Lung (tissue), 12 donors: Measurements from ENCODE around the gene CCNB1. TPM values are rescaled to one million over a fixed set of nuclear protein-coding genes. Genes with fewer than 3 reads are reported as not detected.
"Not testable (repeated sequence)": the region's sequence is repeated elsewhere in the genome, so short reads cannot be mapped to it uniquely, and the experiment has no call there.

Experiments used
- ATAC-seq: fragments of 200-7000 bp; cut with Tn5 transposase; one replicate; pipeline ENCODE4 v1.9.1; 2020; ENCODE audit warnings: moderate number of reproducible peaks; ENCODE audit not compliant: insufficient read depth, low FRiP score
- DNase-seq, 3 donors: peaks; one replicate each; pipeline ENCODE4 v3.0.0-alpha.2; 2013 to 2017
- H3K27ac ChIP-seq, 2 donors: one replicate each; pipeline ENCODE4 v1.5.1; 2013; ENCODE audit warnings: mild to moderate bottlenecking in 2 of 2, moderate library complexity in 2 of 2, control low read depth in 1 of 2, inconsistent platforms in 1 of 2, low read depth in 1 of 2, low read length in 1 of 2
- H3K27me3 ChIP-seq, 3 donors: one replicate each; pipeline ENCODE4 v1.5.1; 2013; ENCODE audit warnings: low read length in 2 of 3; ENCODE audit not compliant: control insufficient read depth in 3 of 3, insufficient read depth in 3 of 3
- H3K36me3 ChIP-seq, 4 donors: one replicate each; pipeline ENCODE4 v1.5.1; 2013; ENCODE audit warnings: low read length in 4 of 4, mild to moderate bottlenecking in 1 of 4, moderate library complexity in 1 of 4; ENCODE audit not compliant: control insufficient read depth in 4 of 4, insufficient read depth in 4 of 4
- H3K4me1 ChIP-seq, 5 donors: one replicate each; pipeline ENCODE4 v1.5.1; 2013; ENCODE audit warnings: low read length in 5 of 5, mild to moderate bottlenecking in 2 of 5, moderate library complexity in 1 of 5; ENCODE audit not compliant: control insufficient read depth in 5 of 5, insufficient read depth in 5 of 5
- H3K4me3 ChIP-seq: one replicate; pipeline ENCODE4 v1.5.1; 2013; ENCODE audit warnings: mild to moderate bottlenecking, control low read depth, moderate library complexity
- H3K9ac ChIP-seq, 2 donors: one replicate each; pipeline ENCODE4 v1.5.1; 2013; ENCODE audit warnings: low read length in 2 of 2, control low read depth in 1 of 2; ENCODE audit not compliant: insufficient read depth in 1 of 2
- H3K9me3 ChIP-seq, 4 donors: one replicate each; pipeline ENCODE4 v1.5.1; 2013; ENCODE audit warnings: low read length in 3 of 4, mild to moderate bottlenecking in 1 of 4, moderate library complexity in 1 of 4; ENCODE audit not compliant: control insufficient read depth in 4 of 4, insufficient read depth in 3 of 4
- CTCF ChIP-seq: IDR thresholded peaks from 2 replicates; pipeline ENCODE4 v1.5.1; 2012; ENCODE audit warnings: mild to moderate bottlenecking; ENCODE audit errors: control extremely low read depth, extremely low read depth
- WGBS, 2 donors: extraction: QIAGEN DNeasy Blood & Tissue Kit; methylation state at CpG; one replicate each; pipeline ENCODE4 v1.1.7; 2013; 5-methylcytosine and 5-hydroxymethylcytosine counted together
- polyA plus RNA-seq, 2 donors: library from polyadenylated mRNA; stranded (reverse); fragments of 200-250 nt; gene quantifications; one replicate each; pipeline ENCODE4 v1.2.1, GENCODE V29; 2013
- total RNA-seq, 2 donors: library from RNA; depleted of rRNA in 1 of 2; stranded (reverse); fragments of >200 nt in 1 of 2; gene quantifications; one replicate each; pipeline ENCODE4 v1.2.1, GENCODE V29; 2014 to 2021
- donor health status: control.
- donor health status: control.
- donor health status: Bipolar disorder and iron deficiency.
- donor health status: healthy.
- donor health status: DM: yes; HTN: yes; CAD: no.

CCNB1 gene
- total and polyA plus RNA-seq, 4 donors = 4.4 to 14.4 (median 5.7) TPM

GRCh38 chr5:69217548-69218526, 50.9 kb downstream of the CCNB1 start:
- H3K27me3 ChIP-seq = no peaks in the 10 kb centered on the region
- ATAC-seq (peak; percentile 97), DNase-seq (peak; percentile 96 to 98 (median 97))
- no peaks in the 10 kb centered on the region for H3K9me3 ChIP-seq
- peaks cover 0 to 6% (median 0%) of the 10 kb centered on the region in 4 donors for H3K36me3 ChIP-seq
- peak overlapping the region; percentile 74 to 81 for H3K9ac ChIP-seq
- TF ChIP-seq CTCF = no peak
- peak overlapping the region; percentile 99 for H3K4me3 ChIP-seq
- H3K4me1 ChIP-seq = peaks cover 0 to 13% (median 4%) of the 10 kb centered on the region in 5 donors
- 0% methylated on average over 72 to 73 of the region's 73 CpGs for WGBS, 2 donors
- peak overlapping the region; percentile 98 to 100 for H3K27ac ChIP-seq

GRCh38 chr5:69219939-69220338, 53.0 kb downstream of the CCNB1 start:
- no peak overlapping the region for H3K9ac ChIP-seq
- no peak overlapping the region for H3K4me3 ChIP-seq
- H3K36me3 ChIP-seq = peaks cover 0 to 6% (median under 1%) of the 10 kb centered on the region in 4 donors
- TF ChIP-seq CTCF = no peak
- H3K27ac ChIP-seq = no peak overlapping the region
- peaks cover 0 to 13% (median 4%) of the 10 kb centered on the region in 5 donors for H3K4me1 ChIP-seq
- no peak for ATAC-seq
- H3K9me3 ChIP-seq = no peaks in the 10 kb centered on the region
- no peaks in the 10 kb centered on the region for H3K27me3 ChIP-seq
- DNase-seq = no peak

- not testable (repeated sequence) for H3K27me3 ChIP-seq, H3K9me3 ChIP-seq, DNase-seq, H3K4me3 ChIP-seq, H3K36me3 ChIP-seq, ATAC-seq, H3K27ac ChIP-seq, H3K9ac ChIP-seq
- H3K4me1 ChIP-seq = peaks cover 0 to 13% (median 4%) of the 10 kb centered on the region in 5 donors
- WGBS, 2 donors = 92 to 95% methylated on average over 18 of the region's 18 CpGs
Measured at GRCh38 chr5:69220371-69220770, 53.4 kb downstream of the CCNB1 start.

- not testable (repeated sequence) for ATAC-seq, H3K9ac ChIP-seq, H3K27me3 ChIP-seq, H3K36me3 ChIP-seq, H3K4me3 ChIP-seq, DNase-seq, H3K9me3 ChIP-seq
- WGBS, 2 donors = 79 to 86% methylated on average over 8 to 9 of the region's 9 CpGs
- H3K27ac ChIP-seq = peak overlapping the region in 1 of 2 donors; percentile 14
- peaks cover 0 to 13% (median 4%) of the 10 kb centered on the region in 5 donors for H3K4me1 ChIP-seq
Measured at GRCh38 chr5:69220833-69221232, 53.9 kb downstream of the CCNB1 start.
